Caco-2 (cell line): ENCODE results near the gene PTGR1. TPM values are rescaled to one million over a fixed set of nuclear protein-coding genes. Genes with fewer than 3 reads are reported as not detected.

Experiments used
- BruUV-seq: library from RNA; stranded (reverse); fragments of 400-500 nt; replicated peaks from 2 replicates; lab custom pipeline; 2021; lab: Mats Ljungman, UMichigan
- CTCF ChIA-PET: fragments of 300-600 bp; sonication (Branson Sonifier 250); formaldehyde crosslinking; loops from one replicate; lab custom pipeline; 2022; ENCODE audit warnings: antibody characterized with exemption; lab: Charles Lee
- POLR2A ChIA-PET: fragments of 300-600 bp; sonication (Branson Sonifier 250); formaldehyde crosslinking; loops from one replicate; lab custom pipeline; 2022; ENCODE audit warnings: antibody characterized with exemption; lab: Charles Lee
- DNase-seq, 2 experiments: peaks; one replicate each; pipeline versions ENCODE4 v3.0.0 to v3.0.0-alpha.2; 2020 to 2022
- H3K27me3 ChIP-seq: replicated peaks from 2 replicates; pipeline ENCODE4 v1.6.0; 2011; ENCODE audit warnings: low read length; ENCODE audit not compliant: control insufficient read depth, insufficient read depth
- H3K36me3 ChIP-seq: 2 replicates; pipeline ENCODE4 v1.5.1; 2011; ENCODE audit warnings: low read length; ENCODE audit not compliant: control insufficient read depth, insufficient read depth
- H3K4me1 ChIP-seq: fragments of 250-450 bp; sonication (Bioruptor Pico); 2 replicates; pipeline ENCODE4 v1.5.1; 2020; ENCODE audit warnings: mild to moderate bottlenecking
- H3K4me3 ChIP-seq: 2 replicates; pipeline ENCODE4 v1.5.1; 2011; ENCODE audit warnings: low read depth, mild to moderate bottlenecking, control low read depth, low read length
- H3K9me3 ChIP-seq: fragments of 250-450 bp; sonication (Bioruptor Pico); 2 replicates; pipeline ENCODE4 v1.5.1; 2020; ENCODE audit warnings: mild to moderate bottlenecking, moderate library complexity
- H3K27ac Mint-ChIP-seq: one replicate; pipeline ENCODE4 v1.8.0; 2022; ENCODE audit warnings: mixed read lengths; ENCODE audit not compliant: unreplicated experiment
- H3K27me3 Mint-ChIP-seq: one replicate; pipeline ENCODE4 v1.8.0; 2022; ENCODE audit warnings: mixed read lengths; ENCODE audit not compliant: insufficient read depth, unreplicated experiment
- H3K36me3 Mint-ChIP-seq: one replicate; pipeline ENCODE4 v1.8.0; 2022; ENCODE audit warnings: mild to moderate bottlenecking, mixed read lengths; ENCODE audit not compliant: insufficient read depth, unreplicated experiment
- H3K4me1 Mint-ChIP-seq: one replicate; pipeline ENCODE4 v1.8.0; 2022; ENCODE audit warnings: low read depth, mixed read lengths; ENCODE audit not compliant: unreplicated experiment
- H3K4me3 Mint-ChIP-seq: one replicate; pipeline ENCODE4 v1.8.0; 2022; ENCODE audit warnings: mild to moderate bottlenecking, moderate library complexity, mixed read lengths; ENCODE audit not compliant: unreplicated experiment
- H3K9me3 Mint-ChIP-seq: one replicate; pipeline ENCODE4 v1.8.0; 2022; ENCODE audit warnings: mixed read lengths; ENCODE audit not compliant: unreplicated experiment
- CTCF ChIP-seq, 2 experiments: fragments of 200-600 bp in 1 of 2; IDR thresholded peaks; 1 replicate in 1 of 2; 2 replicates in 1 of 2; pipeline versions ENCODE4 v1.5.1 to v1.8.0; 2011 to 2022; ENCODE audit warnings: antibody characterized with exemption in 1 of 2, control low read depth in 1 of 2, inconsistent platforms in 1 of 2, low read depth in 1 of 2, low read length in 1 of 2, mild to moderate bottlenecking in 1 of 2, moderate library complexity in 1 of 2; ENCODE audit not compliant: insufficient read depth in 1 of 2, severe bottlenecking in 1 of 2, unreplicated experiment in 1 of 2
- intact Hi-C: fragments of 100-400 bp; cut with micrococcal nuclease; formaldehyde crosslinking; loops from one replicate; pipeline ENCODE4 v1.10.0; 2022; ENCODE audit not compliant: unreplicated experiment
- total RNA-seq: library from RNA; stranded (reverse); gene quantifications from 2 replicates; pipeline ENCODE4 v1.2.3, GENCODE V29; 2022

The PTGR1 gene
- total RNA-seq, 1 experiment from 2014 or later: 55.3 TPM

GRCh38 chr9:111637421-111637950 is 38.0 kb upstream of the PTGR1 start:
- BruUV-seq: no TSS peak
- Histone ChIP-seq H3K9me3 (no peaks in the 10 kb centered on the region), H3K4me3 (no peak overlapping the region), H3K4me1 (peaks cover 35% of the 10 kb centered on the region), H3K27me3 (no peaks in the 10 kb centered on the region), H3K36me3 (no peaks in the 10 kb centered on the region)
- CTCF ChIA-PET: no interaction called here
- H3K4me1 Mint-ChIP-seq: peaks cover 31% of the 10 kb centered on the region
- no peaks in the 10 kb centered on the region for H3K9me3 Mint-ChIP-seq
- H3K4me3 Mint-ChIP-seq: no peak overlapping the region
- no peak for DNase-seq
- TF ChIP-seq CTCF (IDR thresholded peaks at IDR 0.05; ENCODE audit: insufficient read depth in 1 of 2, low read depth in 1 of 2, low read length in 1 of 2, severe bottlenecking in 1 of 2, unreplicated experiment in 1 of 2): no peak
- no peaks in the 10 kb centered on the region for H3K27me3 Mint-ChIP-seq
- H3K36me3 Mint-ChIP-seq: peaks cover 12% of the 10 kb centered on the region
- no peak overlapping the region for H3K27ac Mint-ChIP-seq
- intact Hi-C loops: no loop called here
- POLR2A ChIA-PET: no interaction called here

- Mint-ChIP-seq H3K4me1 (peaks cover 33% of the 10 kb centered on the region), H3K9me3 (no peaks in the 10 kb centered on the region), H3K27ac (no peak overlapping the region), H3K36me3 (peaks cover 28% of the 10 kb centered on the region), H3K4me3 (peak overlapping the region; percentile 18), H3K27me3 (no peaks in the 10 kb centered on the region)
- Histone ChIP-seq H3K9me3 (no peaks in the 10 kb centered on the region), H3K4me3 (no peak overlapping the region), H3K27me3 (no peaks in the 10 kb centered on the region), H3K36me3 (no peaks in the 10 kb centered on the region), H3K4me1 (peaks cover 35% of the 10 kb centered on the region)
- DNase-seq: no peak
- POLR2A ChIA-PET: no interaction called here
- no TSS peak for BruUV-seq
- CTCF ChIA-PET: no interaction called here
- intact Hi-C loops: no loop called here
- no peak for TF ChIP-seq CTCF (IDR thresholded peaks at IDR 0.05; ENCODE audit: insufficient read depth in 1 of 2, low read depth in 1 of 2, low read length in 1 of 2, severe bottlenecking in 1 of 2, unreplicated experiment in 1 of 2)
Measured at GRCh38 chr9:111634860-111635259, 35.4 kb upstream of the PTGR1 start.

- no peak for DNase-seq
- no peak for TF ChIP-seq CTCF (IDR thresholded peaks at IDR 0.05; ENCODE audit: insufficient read depth in 1 of 2, low read depth in 1 of 2, low read length in 1 of 2, severe bottlenecking in 1 of 2, unreplicated experiment in 1 of 2)
- Mint-ChIP-seq H3K36me3 (peaks cover 28% of the 10 kb centered on the region), H3K27ac (peak overlapping the region; percentile 17), H3K4me3 (peak overlapping the region; percentile 98), H3K27me3 (no peaks in the 10 kb centered on the region), H3K9me3 (no peaks in the 10 kb centered on the region), H3K4me1 (peaks cover 33% of the 10 kb centered on the region)
- ChIA-PET POLR2A (interaction anchor here (0.6 kb wide), 1 partner anchor 28 kb away, joined by 3 read pairs; the partner anchor contains the start of gene GNG10), CTCF (no interaction called here)
- no peaks in the 10 kb centered on the region for H3K36me3 ChIP-seq
- no peaks in the 10 kb centered on the region for H3K9me3 ChIP-seq
- H3K27me3 ChIP-seq: no peaks in the 10 kb centered on the region
- BruUV-seq: no TSS peak
- peaks cover 35% of the 10 kb centered on the region for H3K4me1 ChIP-seq
- H3K4me3 ChIP-seq: no peak overlapping the region
- intact Hi-C loops: no loop called here
Measured at GRCh38 chr9:111633389-111633736, 33.9 kb upstream of the PTGR1 start.
